Measurements from ENCODE around the gene OCIAD2. TPM values are rescaled to one million over a fixed set of nuclear protein-coding genes. Genes with fewer than 3 reads are reported as not detected.
"Not testable (repeated sequence)": the region's sequence is repeated elsewhere in the genome, so short reads cannot be mapped to it uniquely, and the experiment has no call there.

The OCIAD2 gene
- total RNA-seq, 1 experiment from 2014 or later: 136 TPM

GRCh38 chr4:48898733-48899431 is 7.7 kb downstream of the OCIAD2 start:
- H3K4me3 ChIP-seq: no peak overlapping the region
- H3K9me3 ChIP-seq (ENCODE audit: insufficient read depth, low read depth): no peaks in the 10 kb centered on the region
- CTCF ChIA-PET: no interaction called here
- H3K79me2 ChIP-seq (ENCODE audit: low read depth): no peaks in the 10 kb centered on the region; the same call in 1 of the 2 replicates
- TF ChIP-seq EZH2 (IDR thresholded peaks at IDR 0.05; ENCODE audit: low read depth) (no peak), CTCF (conservative IDR thresholded peaks at IDR 0.05) (no peak)
- intact Hi-C loops (cut with micrococcal nuclease; ENCODE audit: unreplicated experiment): no loop called here
- no peaks in the 10 kb centered on the region for H4K20me1 ChIP-seq (ENCODE audit: insufficient read depth)
- H3K27me3 ChIP-seq (ENCODE audit: insufficient read depth, low read depth): no peaks in the 10 kb centered on the region
- H3K9me2 ChIP-seq (ENCODE audit: insufficient read depth): no peaks in the 10 kb centered on the region
- no peaks in the 10 kb centered on the region for H3F3A ChIP-seq (ENCODE audit: insufficient read depth, low read depth)
- H3K27ac ChIP-seq: no peak overlapping the region
- H2AFZ ChIP-seq: no peak overlapping the region
- no TSS peak for BruUV-seq (replicated peaks)
- DNase-seq: no peak
- H3K36me3 ChIP-seq (ENCODE audit: low read depth): peaks cover 65% of the 10 kb centered on the region
- POLR2A ChIA-PET (ENCODE audit: unreplicated experiment): no interaction called here
- no peak overlapping the region for H3K4me2 ChIP-seq
- H3K4me1 ChIP-seq (replicated peaks; ENCODE audit: insufficient read depth): no peaks in the 10 kb centered on the region

- no peaks in the 10 kb centered on the region for H4K20me1 ChIP-seq (ENCODE audit: insufficient read depth)
- H3K79me2 ChIP-seq (ENCODE audit: low read depth): no peaks in the 10 kb centered on the region; the same call in 1 of the 2 replicates
- H3F3A ChIP-seq (ENCODE audit: insufficient read depth, low read depth): no peaks in the 10 kb centered on the region
- CTCF ChIA-PET: no interaction called here
- peaks cover 63% of the 10 kb centered on the region for H3K36me3 ChIP-seq (ENCODE audit: low read depth)
- no peaks in the 10 kb centered on the region for H3K27me3 ChIP-seq (ENCODE audit: insufficient read depth, low read depth)
- no peak overlapping the region for H3K4me3 ChIP-seq
- POLR2A ChIA-PET (ENCODE audit: unreplicated experiment): interaction anchor here (0.7 kb wide), 1 partner anchor 319 kb away, joined by 7 read pairs; no protein-coding TSS in a partner anchor
- peaks cover under 1% of the 10 kb centered on the region; the same call in 1 of the 2 replicates for H3K9me3 ChIP-seq (ENCODE audit: insufficient read depth, low read depth)
- BruUV-seq (replicated peaks): no TSS peak
- intact Hi-C loops (cut with micrococcal nuclease; ENCODE audit: unreplicated experiment): no loop called here
- no peaks in the 10 kb centered on the region for H3K9me2 ChIP-seq (ENCODE audit: insufficient read depth)
- H3K27ac ChIP-seq: no peak overlapping the region
- H3K4me2 ChIP-seq: no peak overlapping the region
- DNase-seq: no peak
- no peaks in the 10 kb centered on the region for H3K4me1 ChIP-seq (replicated peaks; ENCODE audit: insufficient read depth)
- no peak for TF ChIP-seq EZH2 (IDR thresholded peaks at IDR 0.05; ENCODE audit: low read depth)
- TF ChIP-seq CTCF (conservative IDR thresholded peaks at IDR 0.05): no peak
- H2AFZ ChIP-seq: no peak overlapping the region
Measured at GRCh38 chr4:48896845-48897244, 9.7 kb downstream of the OCIAD2 start.

- no peak overlapping the region for H2AFZ ChIP-seq
- BruUV-seq (replicated peaks): no TSS peak
- intact Hi-C loops (cut with micrococcal nuclease; ENCODE audit: unreplicated experiment): no loop called here
- TF ChIP-seq CTCF (conservative IDR thresholded peaks at IDR 0.05): no peak
- no peak for TF ChIP-seq EZH2 (IDR thresholded peaks at IDR 0.05; ENCODE audit: low read depth)
- H3K79me2 ChIP-seq (ENCODE audit: low read depth): no peaks in the 10 kb centered on the region
- POLR2A ChIA-PET (ENCODE audit: unreplicated experiment): interaction anchor here (0.6 kb wide), 1 partner anchor 111 kb away, joined by 3 read pairs; no protein-coding TSS in a partner anchor
- H3K9me2 ChIP-seq (ENCODE audit: insufficient read depth): no peaks in the 10 kb centered on the region
- H3K4me1 ChIP-seq (replicated peaks; ENCODE audit: insufficient read depth): no peaks in the 10 kb centered on the region
- CTCF ChIA-PET: no interaction called here
- H3K4me3 ChIP-seq: no peak overlapping the region
- H3K9me3 ChIP-seq (ENCODE audit: insufficient read depth, low read depth): peaks cover 10% of the 10 kb centered on the region; the same call in 1 of the 2 replicates
- H3K4me2 ChIP-seq: no peak overlapping the region
- H3F3A ChIP-seq (ENCODE audit: insufficient read depth, low read depth): no peaks in the 10 kb centered on the region
- no peaks in the 10 kb centered on the region for H3K27me3 ChIP-seq (ENCODE audit: insufficient read depth, low read depth)
- no peaks in the 10 kb centered on the region for H4K20me1 ChIP-seq (ENCODE audit: insufficient read depth)
- no peak for DNase-seq
- no peak overlapping the region for H3K27ac ChIP-seq
- H3K36me3 ChIP-seq (ENCODE audit: low read depth): peaks cover 39% of the 10 kb centered on the region
Measured at GRCh38 chr4:48891028-48891619, 15.4 kb downstream of the OCIAD2 start.

GRCh38 chr4:48889750-48890149 is 16.8 kb downstream of the OCIAD2 start:
- DNase-seq; H4K20me1 ChIP-seq (ENCODE audit: insufficient read depth); H3F3A ChIP-seq (ENCODE audit: insufficient read depth, low read depth); H3K4me3 ChIP-seq; H2AFZ ChIP-seq; H3K27me3 ChIP-seq (ENCODE audit: insufficient read depth, low read depth); POLR2A ChIA-PET (ENCODE audit: unreplicated experiment); H3K79me2 ChIP-seq (ENCODE audit: low read depth); H3K27ac ChIP-seq; CTCF ChIA-PET; intact Hi-C loops (cut with micrococcal nuclease; ENCODE audit: unreplicated experiment); BruUV-seq (replicated peaks); H3K9me2 ChIP-seq (ENCODE audit: insufficient read depth); H3K4me2 ChIP-seq; H3K4me1 ChIP-seq (replicated peaks; ENCODE audit: insufficient read depth): not testable (repeated sequence)
- H3K9me3 ChIP-seq (ENCODE audit: insufficient read depth, low read depth): peaks cover 10% of the 10 kb centered on the region; the same call in 1 of the 2 replicates
- peaks cover 39% of the 10 kb centered on the region for H3K36me3 ChIP-seq (ENCODE audit: low read depth)

GRCh38 chr4:48881646-48882045 is 24.9 kb downstream of the OCIAD2 start:
- POLR2A ChIA-PET (ENCODE audit: unreplicated experiment); DNase-seq; intact Hi-C loops (cut with micrococcal nuclease; ENCODE audit: unreplicated experiment); H3K4me1 ChIP-seq (replicated peaks; ENCODE audit: insufficient read depth); H3K9me2 ChIP-seq (ENCODE audit: insufficient read depth); H3K4me2 ChIP-seq; H4K20me1 ChIP-seq (ENCODE audit: insufficient read depth); H3K9me3 ChIP-seq (ENCODE audit: insufficient read depth, low read depth); H3K4me3 ChIP-seq; H3F3A ChIP-seq (ENCODE audit: insufficient read depth, low read depth); H3K36me3 ChIP-seq (ENCODE audit: low read depth); BruUV-seq (replicated peaks); H2AFZ ChIP-seq; H3K27me3 ChIP-seq (ENCODE audit: insufficient read depth, low read depth); H3K27ac ChIP-seq; CTCF ChIA-PET; H3K79me2 ChIP-seq (ENCODE audit: low read depth): not testable (repeated sequence)

Data from PC-9 (cell line).